ENCODE measurements around the gene PAX2. TPM values are rescaled to one million over a fixed set of nuclear protein-coding genes. Genes with fewer than 3 reads are reported as not detected.
A peak's percentile ranks its signal among the peaks of the same experiment; 100 is the strongest.

PAX2 gene
- total and polyA plus RNA-seq, 2 of the 8 experiments (the other 6 are each of a cell fraction or from before 2014, with no cell fraction given), result 0.02 TPM; not detected in 1

DNA sequence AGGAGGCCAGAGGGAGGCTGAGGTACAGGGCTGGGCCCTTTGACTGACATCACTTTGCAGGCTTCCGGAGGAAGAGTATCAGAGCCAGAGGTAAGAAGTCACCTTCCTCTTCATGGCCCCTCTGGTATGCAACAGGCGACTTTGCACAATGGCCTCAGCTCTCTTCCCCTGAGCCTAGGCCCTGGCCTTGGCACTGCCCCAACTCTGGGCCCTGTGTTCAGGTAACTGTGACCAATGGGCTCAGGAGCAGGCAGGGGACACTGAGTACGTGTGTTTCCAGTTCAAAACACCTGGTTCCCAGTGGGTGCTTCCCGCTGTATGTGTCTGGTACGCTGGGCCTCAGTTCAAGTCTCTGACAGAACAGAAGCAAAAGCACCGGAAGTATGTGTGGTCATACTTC is 12.1 kb upstream of the PAX2 start:
- no peak overlapping the region for H4K91ac ChIP-seq (replicated peaks; ENCODE audit: insufficient read length, low read length)
- H3K27me3 ChIP-seq (replicated peaks in 1 of 4; ENCODE audit: control insufficient read depth in 3 of 4, extremely low read depth in 1 of 4, insufficient read depth in 3 of 4, low read length in 3 of 4), result peaks cover 94 to 100% (median 99%) of the 10 kb centered on the region in 4 experiments
- H3K4me3 ChIP-seq (ENCODE audit: extremely low read depth in 1 of 4, insufficient read depth in 2 of 4, low read depth in 3 of 4, low read length in 4 of 4), result no peak overlapping the region
- no peak overlapping the region for H2AFZ ChIP-seq (ENCODE audit: low read length)
- no peak overlapping the region for H3K23ac ChIP-seq (ENCODE audit: insufficient read length)
- H3K4me2 ChIP-seq (ENCODE audit: insufficient read depth in 1 of 2, low read depth in 2 of 2, low read length in 2 of 2), result no peak overlapping the region
- H3K23me2 ChIP-seq (ENCODE audit: low read depth, low read length), result peaks cover 12% of the 10 kb centered on the region; the same call in 1 of the 2 replicates
- H4K8ac ChIP-seq (ENCODE audit: extremely low read depth, insufficient read depth, low read length), result no peak overlapping the region
- CTCF ChIA-PET (ENCODE audit: partially characterized antibody), result interaction anchor here (1.2 to 3.3 kb wide), 5 partner anchors 10 to 163 kb away, joined by 3 to 33 read pairs (median 3); partner anchors contain the start of gene PAX2
- DNase-seq (ENCODE audit: low read depth in 1 of 2, low spot score in 2 of 2), result no peak
- no peak for FAIRE-seq
- 27% methylated on average over 6 of the region's 6 CpGs; no CpG with 5 or more reads in 1 of the 2 experiments for WGBS, 2 experiments (ENCODE audit: extremely low coverage in 1 of 2, insufficient coverage in 1 of 2, insufficient read length in 1 of 2, insufficient replicate concordance in 2 of 2, low coverage in 1 of 2, low lambda C conversion rate in 2 of 2, missing lambda C conversion rate in 1 of 2)
- H2BK5ac ChIP-seq (ENCODE audit: low read depth, low read length), result no peak overlapping the region
- no peak overlapping the region for H4K5ac ChIP-seq (ENCODE audit: insufficient read length, low read depth, low read length)
- H4K20me1 ChIP-seq (replicated peaks in 1 of 2; ENCODE audit: control insufficient read depth in 1 of 2, insufficient read depth in 2 of 2, low read length in 2 of 2), result peaks cover 24 to 41% of the 10 kb centered on the region in 2 experiments
- no peak overlapping the region for H3K9ac ChIP-seq (replicated peaks in 1 of 4; ENCODE audit: extremely low read depth in 1 of 4, low read depth in 3 of 4, low read length in 3 of 4)
- TF ChIP-seq KDM1A (IDR thresholded peaks at IDR 0.05; ENCODE audit: borderline replicate concordance, low read length), result no peak
- TF ChIP-seq EP300 (IDR thresholded peaks at IDR 0.05; ENCODE audit: borderline replicate concordance in 1 of 2, low read depth in 2 of 2, low read length in 2 of 2), result no peak
- TF ChIP-seq RNF2 (IDR thresholded peaks at IDR 0.05; ENCODE audit: borderline replicate concordance, low read depth, low read length, missing control alignments, poor library complexity, severe bottlenecking), result peak; percentile 50
- no peaks in the 10 kb centered on the region for H3K79me2 ChIP-seq (ENCODE audit: control insufficient read depth in 1 of 2, insufficient read depth in 2 of 2, low read length in 2 of 2)
- H3K9me3 ChIP-seq (ENCODE audit: insufficient read depth in 2 of 2, low read depth in 1 of 2, low read length in 1 of 2), result no peaks in the 10 kb centered on the region
- no peak overlapping the region; the same call in 1 of the 2 replicates for H3K18ac ChIP-seq (ENCODE audit: extremely low read depth, low read length)
- no peak overlapping the region for H3K4ac ChIP-seq (replicated peaks; ENCODE audit: insufficient read length, low read depth, low read length)
- POLR2A ChIA-PET (ENCODE audit: partially characterized antibody), result interaction anchor here (1.0 kb wide), 1 partner anchor 11 kb away, joined by 3 read pairs; no protein-coding TSS in a partner anchor
- H2BK12ac ChIP-seq (ENCODE audit: low read depth, low read length), result 0 out of 2 replicates have a peak overlapping the region, but pooled peaks have one; percentile 84
- peak overlapping the region; percentile 93 for H2BK15ac ChIP-seq (ENCODE audit: low read length)
- no peak overlapping the region for H2BK120ac ChIP-seq (replicated peaks; ENCODE audit: low read depth, low read length)
- no peaks in the 10 kb centered on the region for H3K79me1 ChIP-seq (ENCODE audit: low read depth, low read length)
- H3K56ac ChIP-seq (replicated peaks; ENCODE audit: insufficient read length, low read depth, low read length), result no peak overlapping the region
- H2AK5ac ChIP-seq (ENCODE audit: low read depth, low read length), result 0 out of 2 replicates have a peak overlapping the region, but pooled peaks have one; percentile 10
- peaks cover 0 to 10% (median 0%) of the 10 kb centered on the region in 4 experiments; a peak in 1 of 8 replicates for H3K36me3 ChIP-seq (ENCODE audit: control insufficient read depth in 2 of 4, insufficient read depth in 4 of 4, low read length in 3 of 4)
- H3K4me1 ChIP-seq (replicated peaks in 1 of 4; ENCODE audit: control insufficient read depth in 3 of 4, insufficient read depth in 4 of 4, low read length in 3 of 4), result peaks cover 9 to 27% (median 17%) of the 10 kb centered on the region in 4 experiments
- no peak overlapping the region for H3K27ac ChIP-seq (ENCODE audit: low read depth, low read length)
- H3K14ac ChIP-seq (ENCODE audit: insufficient read length), result no peak overlapping the region
- H2BK20ac ChIP-seq (ENCODE audit: low read length), result no peak overlapping the region

All from H1 (cell line).